Heart right ventricle (tissue), 16 donors: Measurements from ENCODE around the gene PCDHGA11. TPM values are rescaled to one million over a fixed set of nuclear protein-coding genes. Genes with fewer than 3 reads are reported as not detected.

ENCODE experiments used
- ATAC-seq, 8 donors: fragments of 200-7000 bp; cut with Tn5 transposase; one replicate each; pipeline ENCODE4 v1.9.1; 2020; ENCODE audit warnings: mild to moderate bottlenecking in 8 of 8, moderate library complexity in 8 of 8, moderate number of reproducible peaks in 1 of 8
- DNase-seq, 2 donors: peaks; one replicate each; pipeline ENCODE4 v3.0.0-alpha.2; 2020
- H3K27ac ChIP-seq, 10 donors: fragments of 200-600 bp; sonication (generic) in 2 of 10; one replicate each; pipeline versions ENCODE4 v1.5.0 to v1.8.0; 2020 to 2022; ENCODE audit warnings: mild to moderate bottlenecking in 3 of 10
- H3K27me3 ChIP-seq, 7 donors: fragments of 200-600 bp; one replicate each; pipeline ENCODE4 v1.8.0; 2021 to 2022; ENCODE audit warnings: mild to moderate bottlenecking in 2 of 7
- H3K36me3 ChIP-seq, 9 donors: fragments of 200-600 bp; sonication (generic) in 1 of 9; one replicate each; pipeline versions ENCODE4 v1.5.0 to v1.8.0; 2020 to 2022; ENCODE audit warnings: mild to moderate bottlenecking in 2 of 9
- H3K4me1 ChIP-seq, 9 donors: fragments of 200-600 bp; sonication (generic) in 1 of 9; one replicate each; pipeline versions ENCODE4 v1.5.0 to v1.8.0; 2020 to 2022; ENCODE audit warnings: mild to moderate bottlenecking in 4 of 9
- H3K4me3 ChIP-seq, 10 donors: fragments of 200-600 bp; sonication (generic) in 2 of 10; one replicate each; pipeline versions ENCODE4 v1.5.0 to v1.8.0; 2020 to 2022; ENCODE audit warnings: mild to moderate bottlenecking in 7 of 10, moderate library complexity in 2 of 10
- H3K9me3 ChIP-seq, 11 donors: fragments of 200-600 bp in 10 of 11; sonication (generic) in 2 of 11; one replicate each; pipeline versions ENCODE4 v1.5.0 to v1.8.0; 2013 to 2022; ENCODE audit warnings: mild to moderate bottlenecking in 2 of 11, control low read depth in 1 of 11, moderate library complexity in 1 of 11
- WGBS, 2 donors: extraction: QIAGEN DNeasy Blood & Tissue Kit; methylation state at CpG; one replicate each; pipeline ENCODE4 v1.1.7; 2013; ENCODE audit warnings: inconsistent platforms in 1 of 2; 5-methylcytosine and 5-hydroxymethylcytosine counted together
- intact Hi-C, 10 donors: fragments of 100-400 bp; cut with DNase I; formaldehyde crosslinking; loops; one replicate each; pipeline versions ENCODE4 v1.11.1 to v1.14.2; 2022
- long read RNA-seq, 3 donors: library from polyadenylated mRNA; unstranded; transcript quantifications; one replicate each; pipeline ENCODE4 v2.0.0, GENCODE V29; 2020 to 2021
- polyA plus RNA-seq, 2 donors: library from polyadenylated mRNA; stranded (reverse); fragments of 200-250 nt; gene quantifications; one replicate each; pipeline ENCODE4 v1.2.3, GENCODE V29; 2013
- total RNA-seq, 10 donors: library from RNA; stranded (reverse); fragmentation: NEBNext Ultra II Directional in 3 of 10; extraction: Animal tissue kit (Norgen Biotek cat#: 25700) in 3 of 10; gene quantifications; one replicate each; pipeline versions ENCODE4 v1.2.1 to v1.2.4, GENCODE V29; 2021 to 2023
- TF ChIP-seq, protein P1 (sequence below), 9 donors: fragments of 200-600 bp; sonication (generic) in 2 of 9; IDR thresholded peaks; one replicate each; pipeline versions ENCODE4 v1.5.0 to v1.8.0; 2021 to 2022; ENCODE audit warnings: antibody characterized with exemption in 9 of 9, mild to moderate bottlenecking in 5 of 9, moderate library complexity in 1 of 9
- donor health status: Arrhythmogenic right ventricular cardiomyopathy.
- donor health status: ischemic (EF 13 %, LVEDD 7.1; RV severe dilation, severe dysfunction).
- donor health status: healthy with polysubstance abuse.
- donor health status: DM: no; HTN: yes; CAD: no.
- donor health status: DM: no; HTN: no; CAD: no.
- donor health status: ischemic (EF 25% LVEDD 6.9; RV normal size, moderate dysfunction).
- donor health status: ischemic (EF 25% LVEDD 5.7; RV mildly dilated, moderate dysfunction).
- donor health status: healthy.
- donor health status: DM: yes; HTN: yes; CAD: no.
- donor health status: Ischemic cardiomyopathy.
- donor health status: ischemic (EF 35%, LVEDD 5.7; RV mildly dilated, moderate dysfunction).
- donor health status: nonischemic (EF 11% LVEDD 7.7; RV severe dilation, severe dysfunction).
- donor health status: DM: yes; HTN: yes; CAD: no.
- donor health status: PGD.
- donor health status: ischemic (EF 29% LVEDD 5.4; RV normal size, mild dysfunction).
- donor health status: nonischemic (EF 23%, LVEDD 6.1; RV moderate dilation, normal function).

The PCDHGA11 gene
- total RNA-seq (1 to 10 TPM; 3.3 to 8.5 (median 5.4) TPM), polyA plus RNA-seq (1 to 10 TPM in 1 of 2 donors, under 1 TPM in 1; 0.74 to 7.2 TPM)
- long read RNA-seq, donor 1, result 0 reads
- long read RNA-seq, donor 2, result 0 reads
- long read RNA-seq, donor 3, result 0 reads

- peaks cover 0 to 100% (median 66%) of the 10 kb centered on the region in 11 donors for H3K9me3 ChIP-seq
These were observed at the start of gene PCDHGA11 for GRCh38 chr5:141420855-141421488. TSS of gene PCDHGA11 (plus strand) at chr5:141421051. CDS start at chr5:141421228, 177 bp downstream.

GRCh38 chr5:141371572-141372475 lies 49.0 kb upstream of the PCDHGA11 start:
- Histone ChIP-seq H3K4me3 (no peak overlapping the region), H3K36me3 (peaks cover 0 to 28% (median 0%) of the 10 kb centered on the region in 9 donors), H3K4me1 (peaks cover 0 to 39% (median 0%) of the 10 kb centered on the region in 9 donors), H3K9me3 (peaks cover 0 to 99% (median 63%) of the 10 kb centered on the region in 11 donors), H3K27ac (no peak overlapping the region), H3K27me3 (peaks cover 0 to 65% (median 0%) of the 10 kb centered on the region in 7 donors)
- 32 to 35% methylated on average over 69 of the region's 69 CpGs for WGBS, 2 donors
- ATAC-seq (peak in 4 of 8 donors; percentile 11 to 67 (median 42)), DNase-seq (no peak)
- intact Hi-C loops, result no loop called here
- TF ChIP-seq, protein P1, sequence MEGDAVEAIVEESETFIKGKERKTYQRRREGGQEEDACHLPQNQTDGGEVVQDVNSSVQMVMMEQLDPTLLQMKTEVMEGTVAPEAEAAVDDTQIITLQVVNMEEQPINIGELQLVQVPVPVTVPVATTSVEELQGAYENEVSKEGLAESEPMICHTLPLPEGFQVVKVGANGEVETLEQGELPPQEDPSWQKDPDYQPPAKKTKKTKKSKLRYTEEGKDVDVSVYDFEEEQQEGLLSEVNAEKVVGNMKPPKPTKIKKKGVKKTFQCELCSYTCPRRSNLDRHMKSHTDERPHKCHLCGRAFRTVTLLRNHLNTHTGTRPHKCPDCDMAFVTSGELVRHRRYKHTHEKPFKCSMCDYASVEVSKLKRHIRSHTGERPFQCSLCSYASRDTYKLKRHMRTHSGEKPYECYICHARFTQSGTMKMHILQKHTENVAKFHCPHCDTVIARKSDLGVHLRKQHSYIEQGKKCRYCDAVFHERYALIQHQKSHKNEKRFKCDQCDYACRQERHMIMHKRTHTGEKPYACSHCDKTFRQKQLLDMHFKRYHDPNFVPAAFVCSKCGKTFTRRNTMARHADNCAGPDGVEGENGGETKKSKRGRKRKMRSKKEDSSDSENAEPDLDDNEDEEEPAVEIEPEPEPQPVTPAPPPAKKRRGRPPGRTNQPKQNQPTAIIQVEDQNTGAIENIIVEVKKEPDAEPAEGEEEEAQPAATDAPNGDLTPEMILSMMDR (IDR thresholded peaks at IDR 0.05), result no peak

More at GRCh38 chr5:141420855-141421488, at the start of gene PCDHGA11:
- H3K4me1 ChIP-seq, result peaks cover 0 to 25% (median 6%) of the 10 kb centered on the region in 9 donors
- TF ChIP-seq, protein P1 (IDR thresholded peaks at IDR 0.05), result peak; percentile 23 to 60 (median 49)
- 27 to 30% methylated on average over 42 of the region's 42 CpGs for WGBS, 2 donors
- peak within 1 kb of the TSS in 9 of 10 donors; percentile 6 to 42 (median 34) for H3K4me3 ChIP-seq
- DNase-seq, result no peak
- intact Hi-C loops, result loop anchor here in 4 of 10 donors (2.0 to 10.0 kb wide), 4 partner anchors 54 to 104 kb away; partner anchors contain the start of gene PCDHGA3 (in 1 of the 4)
- H3K27me3 ChIP-seq, result peaks cover 0 to 99% (median 0%) of the 10 kb centered on the region in 7 donors
- H3K36me3 ChIP-seq, result peaks cover 0 to 47% (median 0%) of the 10 kb centered on the region in 9 donors
- peak in 4 of 8 donors; percentile 34 to 60 (median 42) for ATAC-seq
- no peak within 1 kb of the TSS for H3K27ac ChIP-seq

- peaks cover 0 to 39% (median 0%) of the 10 kb centered on the region in 9 donors for H3K4me1 ChIP-seq
- WGBS, 2 donors, result 25 to 27% methylated on average over 27 of the region's 27 CpGs
- H3K9me3 ChIP-seq, result peaks cover 0 to 99% (median 64%) of the 10 kb centered on the region in 11 donors
- peaks cover 0 to 43% (median 0%) of the 10 kb centered on the region in 9 donors for H3K36me3 ChIP-seq
- ATAC-seq (no peak), DNase-seq (no peak)
- H3K4me3 ChIP-seq, result peak within 1 kb of the TSS in 8 of 10 donors; percentile 13 to 36 (median 23)
- peak within 1 kb of the TSS in 1 of 10 donors; percentile 8 for H3K27ac ChIP-seq
- H3K27me3 ChIP-seq, result peaks cover 0 to 58% (median 0%) of the 10 kb centered on the region in 7 donors
- intact Hi-C loops, result no loop called here
- TF ChIP-seq, protein P1 (IDR thresholded peaks at IDR 0.05), result peak in 8 of 9 donors; percentile 20 to 53 (median 43)
These were observed 47.1 kb upstream of the PCDHGA11 start, which contains the start of gene PCDHGA6 for GRCh38 chr5:141373673-141374317. TSS of gene PCDHGA6 (plus strand) at chr5:141373891. CDS start at chr5:141374084, 193 bp downstream.
